ENCODE measurements around the gene USH1C.

USH1C gene

GRCh38 chr11:17504330-17505107 is 39.7 kb downstream of the USH1C start:
- peak; percentile 82 for DNase-seq (ENCODE audit: low spot score)

- no peak for DNase-seq (ENCODE audit: low spot score)
Observed at GRCh38 chr11:17502630-17503029, 41.6 kb downstream of the USH1C start.

GRCh38 chr11:17500673-17501072 is 43.5 kb downstream of the USH1C start:
- DNase-seq (ENCODE audit: low spot score), result no peak

- DNase-seq (ENCODE audit: low spot score), result no peak
Observed at GRCh38 chr11:17498475-17498874, 45.7 kb downstream of the USH1C start.

DNA sequence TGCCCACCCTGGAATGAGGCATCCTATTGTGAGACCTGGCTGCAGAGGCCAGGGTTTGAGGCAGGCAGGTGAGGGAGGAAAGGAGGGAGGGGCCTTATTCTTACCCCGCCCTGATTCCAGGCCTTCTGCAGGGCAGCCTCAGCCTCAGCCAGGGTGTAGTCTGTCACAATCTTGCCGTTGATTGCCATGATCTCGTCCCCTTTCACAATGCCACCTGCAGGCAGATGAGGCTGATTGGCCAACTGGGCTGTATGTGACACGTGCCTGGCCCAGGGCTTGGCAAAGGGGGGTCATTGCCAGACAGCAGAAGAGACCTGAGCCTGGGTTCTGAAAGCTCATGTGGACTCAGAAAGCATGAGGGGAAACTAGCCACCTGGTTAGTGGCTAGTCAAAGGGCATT is 46.2 kb downstream of the USH1C start:
- DNase-seq (ENCODE audit: low spot score), result no peak

DNA sequence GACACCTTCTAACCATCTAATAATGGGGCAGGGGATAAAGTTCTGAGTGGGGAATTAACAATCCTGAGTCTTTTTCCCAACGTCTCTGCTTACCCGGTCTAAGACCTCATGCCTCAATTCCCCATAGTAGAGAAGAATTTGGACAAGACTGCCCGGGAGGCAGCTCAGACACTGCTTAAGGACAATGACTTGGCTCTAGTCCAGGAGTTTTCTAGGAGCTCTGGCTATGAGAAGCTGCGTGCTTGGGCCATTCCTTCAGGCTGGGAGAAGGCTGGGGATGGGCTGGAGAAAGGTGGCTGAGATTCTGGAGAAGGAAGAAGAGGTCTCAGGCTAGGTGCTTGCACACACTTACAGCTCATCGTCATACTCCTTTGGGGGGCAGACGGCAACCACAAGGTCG is 47.8 kb downstream of the USH1C start:
- no peak for DNase-seq (ENCODE audit: low spot score)

DNA sequence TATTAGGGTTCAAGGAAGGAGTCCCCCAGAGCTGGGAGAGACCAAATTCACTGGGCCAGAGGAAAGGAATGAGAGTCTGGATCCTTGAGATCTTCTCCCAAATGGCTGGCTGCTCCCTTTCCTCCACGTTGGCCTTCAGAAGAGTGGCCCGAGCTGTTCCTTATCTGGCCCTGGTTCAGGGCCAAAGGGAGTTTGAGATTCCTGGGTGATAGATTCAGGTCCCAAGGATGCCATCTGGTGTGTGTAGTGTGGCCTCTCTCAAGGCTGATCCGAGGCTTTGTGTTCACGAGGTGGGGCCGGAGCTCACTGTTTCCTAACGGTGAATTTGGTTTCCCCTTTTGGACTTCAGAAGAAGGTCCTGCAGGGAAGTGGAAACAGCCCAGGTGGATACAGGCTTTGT is 50.2 kb downstream of the USH1C start:
- no peak for DNase-seq (ENCODE audit: low spot score)

GRCh38 chr11:17490938-17491337 is 53.3 kb downstream of the USH1C start:
- DNase-seq (ENCODE audit: low spot score), result no peak

GRCh38 chr11:17490232-17490631 is 54.0 kb downstream of the USH1C start:
- DNase-seq (ENCODE audit: low spot score), result no peak

GRCh38 chr11:17489751-17490150 is 54.5 kb downstream of the USH1C start:
- no peak for DNase-seq (ENCODE audit: low spot score)

- no peak for DNase-seq (ENCODE audit: low spot score)
Observed at GRCh38 chr11:17488563-17488962, 55.7 kb downstream of the USH1C start.

DNA sequence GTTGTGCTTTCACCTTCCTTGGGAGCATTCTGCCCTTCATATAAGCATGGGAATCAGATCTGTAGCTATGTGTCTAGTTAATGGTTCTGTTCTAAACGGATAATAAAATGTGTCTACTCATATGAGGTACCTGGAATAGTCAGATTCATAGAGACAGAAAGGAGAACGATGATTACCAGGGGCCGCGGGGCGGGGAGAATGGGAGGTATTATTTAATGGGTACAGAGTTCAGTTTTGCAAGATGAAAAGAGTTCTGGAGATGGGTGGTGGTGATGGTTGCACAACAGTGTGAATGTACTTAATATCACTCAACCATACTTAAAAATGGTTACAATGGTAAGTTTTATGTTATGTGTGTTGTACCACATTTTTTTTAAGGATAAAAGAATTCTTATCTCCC is 57.6 kb downstream of the USH1C start:
- no peak for DNase-seq (ENCODE audit: low spot score)

- DNase-seq (ENCODE audit: low spot score), result no peak
Observed at GRCh38 chr11:17483505-17483904, 60.7 kb downstream of the USH1C start.

DNA sequence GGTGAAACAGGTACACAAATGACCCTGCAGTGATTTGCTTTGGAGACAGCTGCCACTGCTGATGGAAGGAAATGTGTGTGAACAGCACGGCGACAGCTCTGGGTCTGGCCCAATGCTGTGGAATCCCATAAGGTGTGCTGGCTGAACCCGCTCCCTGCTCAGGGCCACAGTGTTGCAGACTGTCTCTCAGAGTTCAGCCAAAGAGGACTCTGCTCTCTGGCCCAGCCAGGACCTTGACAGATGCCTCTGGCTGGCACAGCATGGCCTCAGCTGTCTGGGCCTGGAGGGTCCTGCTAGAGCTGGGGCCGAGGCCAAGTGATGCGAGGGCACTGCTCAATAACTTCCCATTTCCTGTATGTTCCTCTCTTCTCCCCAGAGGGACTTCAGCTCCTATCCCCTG is 62.3 kb downstream of the USH1C start:
- DNase-seq (ENCODE audit: low spot score), result no peak

DNA sequence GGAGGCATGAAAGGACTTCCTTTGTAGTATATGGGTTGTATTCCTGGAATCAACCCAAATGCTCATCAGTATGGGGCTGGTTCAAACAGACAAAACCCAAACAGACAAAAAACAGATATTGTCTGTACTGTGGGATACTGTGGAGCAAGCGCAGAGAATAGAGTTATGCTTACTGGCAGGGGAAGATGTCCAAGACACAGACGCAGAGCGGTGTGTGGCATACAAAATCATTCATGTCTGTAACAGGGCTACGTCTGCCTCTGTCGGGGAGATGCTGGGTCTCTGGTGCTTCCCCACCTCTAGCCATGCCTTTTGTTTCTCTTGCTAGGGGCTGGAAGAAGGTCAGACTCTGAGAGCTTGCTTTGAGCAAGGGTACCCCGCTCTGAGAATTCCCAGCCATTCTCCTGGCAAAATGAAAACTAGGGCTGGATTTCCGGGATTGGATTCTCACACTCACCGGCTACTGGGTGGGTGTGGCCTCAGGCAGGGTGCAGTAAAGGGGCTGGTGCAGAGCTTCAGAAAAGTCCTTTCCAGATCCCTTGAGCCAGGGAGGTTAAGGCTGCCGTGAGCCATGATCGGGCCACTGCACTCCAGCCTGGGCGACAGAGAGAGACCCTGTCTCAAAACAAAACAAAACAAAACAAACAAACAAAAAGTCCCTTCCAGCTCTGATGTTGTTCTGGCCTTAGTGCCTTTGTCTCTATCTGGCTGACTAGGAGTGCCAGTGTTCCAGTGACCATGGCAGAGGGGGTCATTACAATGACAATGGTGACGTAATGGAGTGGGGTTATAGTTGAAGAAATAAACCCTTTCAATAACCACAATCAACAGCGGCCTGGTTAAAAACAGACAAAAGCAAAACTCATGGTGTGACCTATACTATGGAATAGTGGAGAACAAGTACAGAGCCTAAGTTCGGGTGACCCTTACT is 64.7 kb downstream of the USH1C start:
- peak; percentile 81 for DNase-seq (ENCODE audit: low spot score)

- no peak for DNase-seq (ENCODE audit: low spot score)
Observed at GRCh38 chr11:17478070-17478469, 66.1 kb downstream of the USH1C start.

DNA sequence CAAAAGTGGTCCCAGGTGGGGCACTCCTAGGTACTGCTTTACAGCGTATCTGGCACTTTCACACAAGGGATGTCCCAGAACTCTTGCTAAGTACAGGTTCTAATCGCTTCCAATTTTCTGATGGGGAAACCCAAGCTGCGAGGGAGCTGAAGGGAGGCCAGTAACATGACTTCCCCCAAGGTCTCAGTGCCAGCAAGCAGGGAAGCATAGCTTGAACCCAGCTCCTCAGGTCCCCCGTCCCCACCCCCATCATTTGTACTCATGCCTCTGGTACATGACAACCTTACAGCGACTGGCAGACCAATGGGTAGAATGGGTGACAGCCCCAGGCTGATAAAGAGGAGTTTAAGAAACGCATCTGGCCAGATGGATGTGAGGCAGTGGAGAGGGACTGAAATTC is 66.9 kb downstream of the USH1C start:
- no peak for DNase-seq (ENCODE audit: low spot score)

DNA sequence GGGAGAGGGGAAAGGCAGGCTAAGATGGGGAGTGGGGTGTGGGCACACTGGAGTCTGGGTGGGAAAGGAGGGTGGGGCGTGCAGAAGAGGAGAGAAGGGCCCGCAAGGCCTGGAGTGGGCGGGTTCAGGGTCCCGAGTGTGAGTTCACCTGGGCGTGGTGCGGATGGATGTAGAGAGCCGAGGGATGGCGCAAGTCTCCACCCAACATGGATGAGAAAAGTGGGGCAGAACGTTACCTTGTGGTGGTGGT is 67.2 kb downstream of the USH1C start:
- no peak for DNase-seq (ENCODE audit: low spot score)

DNA sequence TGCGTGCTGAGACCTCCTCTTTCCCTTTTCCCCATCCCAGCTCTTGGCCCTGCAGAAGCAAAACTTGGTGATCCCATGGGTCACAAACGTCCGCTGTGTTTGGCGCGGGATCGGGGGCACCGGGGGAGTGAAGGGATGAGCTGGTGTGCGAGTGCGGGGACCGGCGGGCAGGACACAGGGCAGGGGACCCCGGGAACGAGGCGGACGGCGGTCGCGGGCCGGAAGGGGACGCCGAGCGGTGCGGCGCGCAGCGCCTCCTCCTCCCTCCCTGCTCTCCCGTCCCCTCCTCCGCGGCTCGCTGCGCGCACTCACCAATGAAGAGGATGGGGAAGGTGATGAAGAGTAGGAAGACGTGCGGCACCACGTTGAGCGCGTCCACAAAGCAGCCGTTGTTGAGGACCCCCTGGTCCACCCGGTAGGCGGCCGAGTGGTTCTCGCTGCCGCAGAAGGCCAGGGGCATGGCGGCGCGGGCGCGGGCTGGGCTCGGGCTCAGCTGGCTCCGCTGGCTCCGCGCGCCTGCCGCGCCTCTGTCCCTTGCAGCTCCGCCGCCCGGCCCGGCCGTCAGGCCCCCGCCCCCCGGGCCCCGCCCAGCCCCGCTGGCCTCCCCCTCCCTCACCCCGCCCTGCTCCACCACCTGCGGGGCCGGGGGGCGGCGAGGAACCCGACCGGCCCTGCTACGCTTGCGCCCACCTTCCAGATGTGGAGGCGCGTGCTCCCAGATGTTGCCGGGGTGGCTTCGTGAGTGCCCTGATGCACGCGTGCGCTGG is 67.7 kb downstream of the USH1C start, which contains the start of gene ABCC8:
Gene ABCC8, minus strand, starts transcription at position 529 of the 767 bp plus-strand sequence. Its CDS starts 69 bp downstream, at position 460.
- DNase-seq (ENCODE audit: low spot score), result peak; percentile 73

GRCh38 chr11:17475666-17476316 is 68.4 kb downstream of the USH1C start:
- peak; percentile 65 for DNase-seq (ENCODE audit: low spot score)

- peak; percentile 75 for DNase-seq (ENCODE audit: low spot score)
Observed at GRCh38 chr11:17473071-17473744, 71.0 kb downstream of the USH1C start.

Data from ecto neural progenitor cell (in vitro differentiated cells).